Lower leg skin (tissue), 4 donors: ENCODE results near the gene TCP11. TPM values are rescaled to one million over a fixed set of nuclear protein-coding genes. Genes with fewer than 3 reads are reported as not detected.

Experiments
- DNase-seq, 2 donors: peaks; one replicate each; pipeline ENCODE4 v3.0.0-alpha.2; 2019; ENCODE audit warnings: low spot score in 2 of 2
- H3K4me3 ChIP-seq: fragments of 200-600 bp; sonication (generic); 2 replicates; pipeline ENCODE4 v1.5.1; 2017; ENCODE audit warnings: mild to moderate bottlenecking, low read depth; ENCODE audit not compliant: poor library complexity, severe bottlenecking
- POLR2A ChIP-seq, 2 donors: fragments of 450-650 bp; IDR thresholded peaks; one replicate each; pipeline ENCODE4 v1.6.1; 2016 to 2017; ENCODE audit warnings: antibody characterized with exemption in 2 of 2, mild to moderate bottlenecking in 1 of 2, moderate library complexity in 1 of 2
- WGBS, 2 donors: methylation state at CpG; one replicate each; pipeline ENCODE4 v1.1.5; 2018; 5-methylcytosine and 5-hydroxymethylcytosine counted together
- intact Hi-C: fragments of 100-400 bp; cut with DNase I; formaldehyde crosslinking; loops from one replicate; pipeline ENCODE4 v1.15.0; 2023; ENCODE audit warnings: low total_unique reads
- total RNA-seq, 4 donors: library from RNA; depleted of rRNA; stranded (reverse); fragments of >200 nt; gene quantifications; one replicate each; pipeline ENCODE4 v1.1.0, GENCODE V29; 2016
- TF ChIP-seq, protein P1 (sequence below), 3 donors: fragments of 450-650 bp; IDR thresholded peaks; one replicate each; pipeline ENCODE4 v1.5.1; 2016; ENCODE audit warnings: antibody characterized with exemption in 3 of 3, mild to moderate bottlenecking in 3 of 3, moderate library complexity in 2 of 3

Gene TCP11
- total RNA-seq, 4 donors from 2014 or later = 0.97 to 1.7 TPM; not detected in 2

GRCh38 chr6:35082046-35082732 is 59.0 kb downstream of the TCP11 start:
- 49 to 52% methylated on average over 19 of the region's 19 CpGs for WGBS, 2 donors
- DNase-seq = peak in 1 of 2 donors; percentile 80
- intact Hi-C loops = no loop called here
- no peak overlapping the region for H3K4me3 ChIP-seq
- TF ChIP-seq, protein P1, sequence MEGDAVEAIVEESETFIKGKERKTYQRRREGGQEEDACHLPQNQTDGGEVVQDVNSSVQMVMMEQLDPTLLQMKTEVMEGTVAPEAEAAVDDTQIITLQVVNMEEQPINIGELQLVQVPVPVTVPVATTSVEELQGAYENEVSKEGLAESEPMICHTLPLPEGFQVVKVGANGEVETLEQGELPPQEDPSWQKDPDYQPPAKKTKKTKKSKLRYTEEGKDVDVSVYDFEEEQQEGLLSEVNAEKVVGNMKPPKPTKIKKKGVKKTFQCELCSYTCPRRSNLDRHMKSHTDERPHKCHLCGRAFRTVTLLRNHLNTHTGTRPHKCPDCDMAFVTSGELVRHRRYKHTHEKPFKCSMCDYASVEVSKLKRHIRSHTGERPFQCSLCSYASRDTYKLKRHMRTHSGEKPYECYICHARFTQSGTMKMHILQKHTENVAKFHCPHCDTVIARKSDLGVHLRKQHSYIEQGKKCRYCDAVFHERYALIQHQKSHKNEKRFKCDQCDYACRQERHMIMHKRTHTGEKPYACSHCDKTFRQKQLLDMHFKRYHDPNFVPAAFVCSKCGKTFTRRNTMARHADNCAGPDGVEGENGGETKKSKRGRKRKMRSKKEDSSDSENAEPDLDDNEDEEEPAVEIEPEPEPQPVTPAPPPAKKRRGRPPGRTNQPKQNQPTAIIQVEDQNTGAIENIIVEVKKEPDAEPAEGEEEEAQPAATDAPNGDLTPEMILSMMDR (IDR thresholded peaks at IDR 0.05) = no peak
- no peak for TF ChIP-seq POLR2A (IDR thresholded peaks at IDR 0.05)

- H3K4me3 ChIP-seq = no peak overlapping the region
- DNase-seq = peak in 1 of 2 donors; percentile 80
- WGBS, 2 donors = 34 to 42% methylated on average over 13 of the region's 13 CpGs
- TF ChIP-seq, protein P1 (IDR thresholded peaks at IDR 0.05) = no peak
- no peak for TF ChIP-seq POLR2A (IDR thresholded peaks at IDR 0.05)
- intact Hi-C loops = no loop called here
Observed at GRCh38 chr6:35081426-35081851, 59.7 kb downstream of the TCP11 start.

DNA sequence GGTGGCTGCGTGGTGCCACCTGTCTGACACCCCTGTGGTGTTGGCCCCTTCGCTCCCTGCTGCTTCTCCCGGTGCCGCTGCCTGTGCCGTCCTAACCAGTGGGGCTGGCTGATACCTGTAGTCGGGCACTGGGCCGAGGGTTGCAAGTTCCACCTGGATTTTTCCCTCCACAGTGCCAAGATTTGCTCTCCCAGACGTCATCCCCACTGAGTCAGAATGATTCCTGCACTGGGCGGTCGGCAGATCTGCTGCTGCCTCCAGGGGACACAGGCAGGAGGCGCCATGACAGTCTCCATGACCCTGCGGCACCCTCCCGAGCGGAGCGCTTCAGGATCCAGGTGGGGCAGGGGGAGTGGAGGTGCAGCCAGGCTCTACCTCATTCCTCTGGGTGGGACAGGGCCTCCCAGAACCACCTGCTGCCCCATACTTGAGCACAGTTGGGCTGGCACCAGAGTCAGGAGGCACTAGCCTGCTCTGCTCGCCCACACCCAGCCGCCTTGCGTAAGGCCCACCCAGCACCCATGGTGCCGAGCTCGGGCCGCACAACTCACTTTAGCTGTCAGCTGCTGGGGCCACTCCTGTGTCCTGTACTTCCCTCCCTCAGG is 60.2 kb downstream of the TCP11 start:
- intact Hi-C loops = no loop called here
- 51 to 61% methylated on average over 18 to 21 of the region's 21 CpGs for WGBS, 2 donors
- TF ChIP-seq POLR2A (IDR thresholded peaks at IDR 0.05) = no peak
- TF ChIP-seq, protein P1 (IDR thresholded peaks at IDR 0.05) = no peak
- DNase-seq = peak; percentile 77 to 92
- no peak overlapping the region for H3K4me3 ChIP-seq

GRCh38 chr6:35080016-35080680 is 61.0 kb downstream of the TCP11 start:
- DNase-seq = peak in 1 of 2 donors; percentile 83
- 56 to 69% methylated on average over 13 of the region's 13 CpGs for WGBS, 2 donors
- no peak overlapping the region for H3K4me3 ChIP-seq
- intact Hi-C loops = no loop called here
- no peak for TF ChIP-seq POLR2A (IDR thresholded peaks at IDR 0.05)
- TF ChIP-seq, protein P1 (IDR thresholded peaks at IDR 0.05) = no peak

GRCh38 chr6:35079311-35080000 is 61.7 kb downstream of the TCP11 start:
- no peak overlapping the region for H3K4me3 ChIP-seq
- no peak for TF ChIP-seq POLR2A (IDR thresholded peaks at IDR 0.05)
- intact Hi-C loops = no loop called here
- DNase-seq = no peak
- 87 to 91% methylated on average over 20 to 22 of the region's 23 CpGs for WGBS, 2 donors

DNA sequence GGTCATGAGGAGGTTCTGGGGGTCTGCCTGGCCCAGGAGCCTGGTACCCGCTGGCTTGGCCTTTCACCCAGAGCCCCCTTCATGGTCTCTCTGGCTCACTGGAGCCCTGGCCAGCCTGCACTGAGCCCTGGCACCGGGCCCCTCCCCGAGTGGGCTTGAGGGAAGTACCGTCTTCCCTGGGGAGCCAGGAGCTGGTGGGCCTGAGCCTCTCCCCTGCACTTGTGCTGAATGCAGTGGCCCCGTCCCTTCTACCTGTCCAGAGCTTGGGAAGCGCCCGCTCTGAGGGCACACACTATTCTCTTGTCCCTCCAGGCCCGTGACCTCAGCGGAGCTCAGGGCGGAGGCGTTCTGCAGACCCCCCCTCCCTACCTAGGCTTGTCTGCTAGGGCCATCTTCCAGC is 62.2 kb downstream of the TCP11 start:
- intact Hi-C loops = no loop called here
- no peak for DNase-seq
- TF ChIP-seq POLR2A (IDR thresholded peaks at IDR 0.05) = no peak
- TF ChIP-seq, protein P1 (IDR thresholded peaks at IDR 0.05) = no peak
- H3K4me3 ChIP-seq = no peak overlapping the region
- WGBS, 2 donors = 84 to 86% methylated on average over 11 of the region's 11 CpGs
